Panc1 (cell line): ENCODE results near the gene HOXA13. TPM values are rescaled to one million over a fixed set of nuclear protein-coding genes. Genes with fewer than 3 reads are reported as not detected.

ENCODE experiments used
- ATAC-seq: fragments of 200-7000 bp; cut with Tn5 transposase; 2 replicates; pipeline ENCODE4 v1.9.1; 2020; ENCODE audit warnings: mild to moderate bottlenecking, moderate library complexity
- Bru-seq: library from RNA; stranded (reverse); fragments of 400-500 nt; gene quantifications from one replicate; lab custom pipeline; 2021; lab: Mats Ljungman, UMichigan
- BruChase-seq, 2 experiments: library from RNA; stranded (reverse); fragments of 400-500 nt; gene quantifications; one replicate each; lab custom pipeline; 2021; lab: Mats Ljungman, UMichigan
- BruUV-seq: library from RNA; stranded (reverse); fragments of 400-500 nt; replicated peaks from 2 replicates; lab custom pipeline; 2021; lab: Mats Ljungman, UMichigan
- CTCF ChIA-PET: fragments of 300-600 bp; sonication (Branson Sonifier 250); formaldehyde crosslinking; loops from one replicate; lab custom pipeline; 2022; ENCODE audit warnings: antibody characterized with exemption; lab: Charles Lee
- POLR2A ChIA-PET: fragments of 300-600 bp; sonication (Branson Sonifier 250); formaldehyde crosslinking; loops from one replicate; lab custom pipeline; 2022; ENCODE audit warnings: antibody characterized with exemption; lab: Charles Lee
- DNase-seq: peaks from one replicate; pipeline ENCODE4 v3.0.0-alpha.2; 2010; ENCODE audit warnings: low read depth, low spot score
- H3K27ac ChIP-seq: 2 replicates; pipeline ENCODE4 v1.5.1; 2011; ENCODE audit warnings: mild to moderate bottlenecking, low read length, inconsistent platforms
- H3K27me3 ChIP-seq: fragments of 200-500 bp; sonication (Bioruptor generic); 2 replicates; pipeline ENCODE4 v1.6.0; 2014; ENCODE audit warnings: low read length, inconsistent platforms; ENCODE audit not compliant: control insufficient read depth, insufficient read depth
- H3K36me3 ChIP-seq: fragments of 200-500 bp; sonication (Bioruptor generic); 2 replicates; pipeline ENCODE4 v1.5.1; 2014; ENCODE audit warnings: inconsistent platforms, mild to moderate bottlenecking, low read length, moderate library complexity; ENCODE audit not compliant: control insufficient read depth, insufficient read depth
- H3K4me1 ChIP-seq: 2 replicates; pipeline ENCODE4 v1.5.1; 2011; ENCODE audit warnings: inconsistent platforms, mild to moderate bottlenecking, low read length, moderate library complexity; ENCODE audit not compliant: control insufficient read depth, insufficient read depth
- H3K4me3 ChIP-seq, 2 experiments: 2 replicates each; pipeline ENCODE4 v1.5.1; 2011 to 2012; ENCODE audit warnings: low read depth in 2 of 2, low read length in 2 of 2, mild to moderate bottlenecking in 2 of 2, inconsistent platforms in 1 of 2, moderate library complexity in 1 of 2
- H3K9me3 ChIP-seq: fragments of 200-500 bp; sonication (Bioruptor generic); 2 replicates; pipeline ENCODE4 v1.5.1; 2014; ENCODE audit warnings: low read depth, mild to moderate bottlenecking, inconsistent platforms, low read length, moderate library complexity; ENCODE audit not compliant: control insufficient read depth, insufficient read depth
- CTCF ChIP-seq: fragments of 450-650 bp; IDR thresholded peaks from 2 replicates; pipeline ENCODE4 v1.5.1; 2017; ENCODE audit warnings: mild to moderate bottlenecking
- POLR2AphosphoS5 ChIP-seq: IDR thresholded peaks from 2 replicates; pipeline ENCODE4 v1.6.1; 2012; ENCODE audit warnings: mild to moderate bottlenecking, low read depth, low read length, moderate library complexity
- REST ChIP-seq, 2 experiments: IDR thresholded peaks; 2 replicates each; pipeline ENCODE4 v1.6.1; 2011 to 2012; ENCODE audit warnings: low read depth in 2 of 2, control low read depth in 1 of 2, low read length in 1 of 2, mild to moderate bottlenecking in 1 of 2, moderate library complexity in 1 of 2; ENCODE audit not compliant: insufficient read depth in 1 of 2
- SIN3A ChIP-seq: IDR thresholded peaks from 2 replicates; pipeline ENCODE4 v1.6.1; 2012; ENCODE audit warnings: low read depth, mild to moderate bottlenecking, low read length, moderate library complexity, borderline replicate concordance; ENCODE audit not compliant: insufficient read depth
- TCF7L2 ChIP-seq: IDR thresholded peaks from 2 replicates; pipeline ENCODE4 v1.6.1; 2011; ENCODE audit warnings: mild to moderate bottlenecking, low read depth, low read length, inconsistent platforms
- in situ Hi-C: cut with HindIII; loops from 2 replicates; pipeline ENCODE4 v1.10.0; 2016; ENCODE audit warnings: low sequenced_read_pairs, low pct_unique_long_range_greater_than_20kb
- intact Hi-C: fragments of 100-400 bp; cut with micrococcal nuclease; formaldehyde crosslinking; loops from one replicate; pipeline ENCODE4 v1.10.0; 2022; ENCODE audit not compliant: unreplicated experiment
- long read RNA-seq: library from polyadenylated mRNA; unstranded; transcript quantifications from one replicate; pipeline ENCODE4 v2.0.0, GENCODE V29; 2021; ENCODE audit not compliant: unreplicated experiment
- polyA plus RNA-seq: library from polyadenylated mRNA; unstranded; fragments of >200 nt; gene quantifications from one replicate; pipeline ENCODE4 v1.2.1, GENCODE V29; 2012; ENCODE audit warnings: missing spikeins; ENCODE audit not compliant: insufficient read length
- total RNA-seq: library from RNA; stranded (reverse); gene quantifications from one replicate; pipeline ENCODE4 v1.2.1, GENCODE V29; 2021; ENCODE audit not compliant: unreplicated experiment

The HOXA13 gene
- total RNA-seq (1.2 TPM), Bru-seq, nascent RNA (percentile 40 among the genes with signal in this experiment), BruChase-seq, experiment 1, labeled RNA remaining after a 2-hour chase (percentile 59 among the genes with signal in this experiment), BruChase-seq, experiment 2, labeled RNA remaining after a 6-hour chase (percentile 48 among the genes with signal in this experiment)
- polyA plus RNA-seq: 0.64 TPM
- long read RNA-seq, full-length matches to known transcripts: 3 of 4 reads
- long read RNA-seq, partial matches to known transcripts: 0 of 4 reads
- long read RNA-seq, other reads (novel, unspliced or antisense): 1 of 4 reads

GRCh38 chr7:27199849-27200760 lies at the start of gene HOXA13:
TSS of gene HOXA13 (minus strand) at chr7:27200091. CDS start at chr7:27200077, 14 bp downstream.
- peaks cover 2% of the 10 kb centered on the region; the same call in 1 of the 2 replicates for H3K36me3 ChIP-seq
- no peak for TF ChIP-seq CTCF
- no peak for TF ChIP-seq TCF7L2
- no peak for TF ChIP-seq REST (IDR thresholded peaks at IDR 0.05; ENCODE audit: insufficient read depth in 1 of 2, low read depth in 2 of 2, low read length in 1 of 2)
- TF ChIP-seq POLR2AphosphoS5: no peak
- TF ChIP-seq SIN3A: no peak
- peak within 1 kb of the TSS; percentile 49 to 59 for H3K4me3 ChIP-seq
- peak within 1 kb of the TSS; percentile 0; the same call in 1 of the 2 replicates for H3K27ac ChIP-seq
- intact Hi-C loops: loop anchor here (5.0 kb wide), 3 partner anchors 407 to 897 kb away; no protein-coding TSS in a partner anchor
- DNase-seq (no peak), ATAC-seq (peak; percentile 92)
- H3K27me3 ChIP-seq: no peaks in the 10 kb centered on the region; the same call in 1 of the 2 replicates
- in situ Hi-C loops: no loop called here
- peaks cover 17% of the 10 kb centered on the region for H3K4me1 ChIP-seq
- no peaks in the 10 kb centered on the region for H3K9me3 ChIP-seq
- POLR2A ChIA-PET: interaction anchor here (0.6 kb wide), 2 partner anchors 60 to 1365 kb away, joined by 3 to 13 read pairs; no protein-coding TSS in a partner anchor
- CTCF ChIA-PET: interaction anchor here (0.6 to 1.1 kb wide), 2 partner anchors 255 to 894 kb away, joined by 3 to 5 read pairs; no protein-coding TSS in a partner anchor
- no TSS peak for BruUV-seq

GRCh38 chr7:27248911-27249723 lies 49.2 kb upstream of the HOXA13 start:
- Histone ChIP-seq H3K27me3 (peaks cover 14% of the 10 kb centered on the region), H3K36me3 (no peaks in the 10 kb centered on the region), H3K9me3 (no peaks in the 10 kb centered on the region), H3K27ac (no peak overlapping the region), H3K4me3 (no peak overlapping the region), H3K4me1 (no peaks in the 10 kb centered on the region; the same call in 1 of the 2 replicates)
- intact Hi-C loops: no loop called here
- no TSS peak for BruUV-seq
- no peak for TF ChIP-seq TCF7L2
- TF ChIP-seq REST (IDR thresholded peaks at IDR 0.05; ENCODE audit: insufficient read depth in 1 of 2, low read depth in 2 of 2, low read length in 1 of 2): peak; percentile 42 to 54; a peak in 2 of 4 replicates
- ATAC-seq (no peak), DNase-seq (no peak)
- POLR2A ChIA-PET: no interaction called here
- in situ Hi-C loops: no loop called here
- CTCF ChIA-PET: no interaction called here
